H9 (cell line): Measurements from ENCODE around the gene COA7. TPM values are rescaled to one million over a fixed set of nuclear protein-coding genes. Genes with fewer than 3 reads are reported as not detected.

Experiments
- DNase-seq: peaks from one replicate; pipeline ENCODE4 v3.0.0-alpha.2; 2017
- H2AFZ ChIP-seq: one replicate; pipeline ENCODE4 v1.6.1; 2013; ENCODE audit warnings: mild to moderate bottlenecking, low read length, control low read depth, moderate library complexity
- H2AK5ac ChIP-seq: 2 replicates; pipeline ENCODE4 v1.6.1; 2013; ENCODE audit warnings: low read length, control low read depth, mixed read lengths; ENCODE audit not compliant: insufficient read length
- H2BK120ac ChIP-seq: one replicate; pipeline ENCODE4 v1.6.1; 2013; ENCODE audit warnings: low read depth, mild to moderate bottlenecking, low read length, control low read depth, inconsistent platforms; ENCODE audit not compliant: poor library complexity, severe bottlenecking
- H2BK12ac ChIP-seq: 2 replicates; pipeline ENCODE4 v1.6.1; 2013; ENCODE audit warnings: low read length, control low read depth, mixed read lengths, low read depth; ENCODE audit not compliant: insufficient read length
- H2BK15ac ChIP-seq: 2 replicates; pipeline ENCODE4 v1.6.1; 2013; ENCODE audit warnings: low read depth, low read length, control low read depth
- H2BK20ac ChIP-seq: one replicate; pipeline ENCODE4 v1.6.1; 2013; ENCODE audit warnings: low read depth, mild to moderate bottlenecking, low read length, control low read depth, inconsistent platforms; ENCODE audit not compliant: poor library complexity, severe bottlenecking
- H2BK5ac ChIP-seq: 2 replicates; pipeline ENCODE4 v1.6.1; 2013; ENCODE audit warnings: low read length, control low read depth, mixed read lengths; ENCODE audit not compliant: insufficient read length
- H3K14ac ChIP-seq: 2 replicates; pipeline ENCODE4 v1.6.1; 2013; ENCODE audit warnings: low read length, control low read depth; ENCODE audit not compliant: insufficient read depth
- H3K18ac ChIP-seq: 2 replicates; pipeline ENCODE4 v1.6.1; 2013; ENCODE audit warnings: low read depth, mild to moderate bottlenecking, mixed read lengths, low read length, control low read depth; ENCODE audit not compliant: insufficient read length
- H3K23ac ChIP-seq: 2 replicates; pipeline ENCODE4 v1.6.1; 2013; ENCODE audit warnings: low read length, control low read depth, mixed read lengths, low read depth; ENCODE audit not compliant: insufficient read length
- H3K23me2 ChIP-seq: 2 replicates; pipeline ENCODE4 v1.6.1; 2013; ENCODE audit warnings: low read depth, mild to moderate bottlenecking, mixed read lengths, low read length, control low read depth; ENCODE audit not compliant: insufficient read length, poor library complexity, severe bottlenecking
- H3K27ac ChIP-seq: 2 replicates; pipeline ENCODE4 v1.5.1; 2013; ENCODE audit warnings: low read length, control low read depth, mixed read lengths, low read depth; ENCODE audit not compliant: insufficient read length
- H3K27me3 ChIP-seq: 2 replicates; pipeline ENCODE4 v1.6.1; 2013; ENCODE audit warnings: low read length, control low read depth, inconsistent platforms; ENCODE audit not compliant: insufficient read depth
- H3K4ac ChIP-seq: 2 replicates; pipeline ENCODE4 v1.6.1; 2013; ENCODE audit warnings: low read depth, mild to moderate bottlenecking, control low read depth, inconsistent platforms, low read length, moderate library complexity
- H3K4me1 ChIP-seq: 2 replicates; pipeline ENCODE4 v1.6.1; 2013; ENCODE audit warnings: low read length, control low read depth, inconsistent platforms; ENCODE audit not compliant: insufficient read depth
- H3K4me2 ChIP-seq: 2 replicates; pipeline ENCODE4 v1.6.1; 2013; ENCODE audit warnings: low read length, control low read depth, mixed read lengths; ENCODE audit not compliant: insufficient read length, insufficient read depth
- H3K56ac ChIP-seq: 2 replicates; pipeline ENCODE4 v1.6.1; 2013; ENCODE audit warnings: low read depth, mild to moderate bottlenecking, mixed read lengths, low read length, control low read depth; ENCODE audit not compliant: insufficient read length
- H3K79me1 ChIP-seq: 2 replicates; pipeline ENCODE4 v1.6.1; 2013; ENCODE audit warnings: low read depth, mild to moderate bottlenecking, moderate library complexity, low read length, control low read depth, inconsistent platforms; ENCODE audit not compliant: insufficient read depth, poor library complexity, severe bottlenecking
- H3K79me2 ChIP-seq: 2 replicates; pipeline ENCODE4 v1.6.1; 2013; ENCODE audit warnings: low read length, control low read depth, inconsistent platforms; ENCODE audit not compliant: insufficient read depth
- H3K9ac ChIP-seq: 2 replicates; pipeline ENCODE4 v1.6.1; 2013; ENCODE audit warnings: low read length, control low read depth, mixed read lengths; ENCODE audit not compliant: insufficient read length; ENCODE audit errors: extremely low read depth
- H3K9me3 ChIP-seq: one replicate; pipeline ENCODE4 v1.6.1; 2013; ENCODE audit warnings: low read depth, low read length, inconsistent platforms; ENCODE audit not compliant: control insufficient read depth
- H3T11ph ChIP-seq: one replicate; pipeline ENCODE4 v1.6.1; 2013; ENCODE audit warnings: mild to moderate bottlenecking, low read length, control low read depth, inconsistent platforms
- H4K20me1 ChIP-seq: one replicate; pipeline ENCODE4 v1.6.1; 2013; ENCODE audit not compliant: control insufficient read depth, insufficient read length, insufficient read depth
- H4K5ac ChIP-seq: 2 replicates; pipeline ENCODE4 v1.6.1; 2013; ENCODE audit warnings: low read depth, mild to moderate bottlenecking, mixed read lengths, low read length, control low read depth; ENCODE audit not compliant: insufficient read length
- H4K8ac ChIP-seq: replicated peaks from 2 replicates; pipeline ENCODE4 v1.6.1; 2013; ENCODE audit warnings: low read length, control low read depth, mixed read lengths, low read depth; ENCODE audit not compliant: insufficient read length
- H4K91ac ChIP-seq: 2 replicates; pipeline ENCODE4 v1.6.1; 2013; ENCODE audit warnings: low read depth, mild to moderate bottlenecking, moderate library complexity, mixed read lengths, low read length, control low read depth; ENCODE audit not compliant: insufficient read length
- H3K27ac Mint-ChIP-seq, 3 experiments: 2 replicates in 2 of 3; 3 replicates in 1 of 3; pipeline ENCODE4 v1.8.0; 2020 to 2021; ENCODE audit warnings: mixed read lengths in 3 of 3, mild to moderate bottlenecking in 1 of 3, moderate library complexity in 1 of 3
- H3K27me3 Mint-ChIP-seq: 2 replicates; pipeline ENCODE4 v1.8.0; 2021; ENCODE audit warnings: low read depth, mild to moderate bottlenecking, moderate library complexity, mixed read lengths
- H3K36me3 Mint-ChIP-seq, 3 experiments: 2 replicates in 2 of 3; 3 replicates in 1 of 3; pipeline ENCODE4 v1.8.0; 2020 to 2021; ENCODE audit warnings: low read depth in 3 of 3, mixed read lengths in 3 of 3; ENCODE audit not compliant: insufficient read depth in 1 of 3
- H3K4me1 Mint-ChIP-seq, 2 experiments: 2 replicates each; pipeline ENCODE4 v1.8.0; 2020; ENCODE audit warnings: mixed read lengths in 2 of 2
- H3K4me3 Mint-ChIP-seq, 2 experiments: 2 replicates in 1 of 2; 3 replicates in 1 of 2; pipeline ENCODE4 v1.8.0; 2020 to 2021; ENCODE audit warnings: mild to moderate bottlenecking in 2 of 2, mixed read lengths in 2 of 2, moderate library complexity in 1 of 2
- H3K9me3 Mint-ChIP-seq, 2 experiments: 2 replicates in 1 of 2; 3 replicates in 1 of 2; pipeline ENCODE4 v1.8.0; 2020; ENCODE audit warnings: mild to moderate bottlenecking in 2 of 2, mixed read lengths in 2 of 2, moderate library complexity in 1 of 2
- WGBS: extraction: QIAGEN DNeasy Blood & Tissue Kit; methylation state at CpG from one replicate; pipeline ENCODE4 v1.1.7; 2013; ENCODE audit warnings: missing lambda C conversion rate, low lambda C conversion rate, mixed read lengths; ENCODE audit not compliant: insufficient read length; ENCODE audit errors: extremely low coverage; 5-methylcytosine and 5-hydroxymethylcytosine counted together
- total RNA-seq: library from RNA; stranded (reverse); gene quantifications from 2 replicates; pipeline ENCODE4 v1.2.1, GENCODE V29; 2021
- TF ChIP-seq, protein P1 (sequence below): fragments of 200-600 bp; sonication (generic); conservative IDR thresholded peaks from 3 replicates; pipeline ENCODE4 v1.8.0; 2021; ENCODE audit warnings: antibody characterized with exemption, mild to moderate bottlenecking

COA7 gene
- total RNA-seq, 1 experiment from 2014 or later = 69.1 TPM

DNA sequence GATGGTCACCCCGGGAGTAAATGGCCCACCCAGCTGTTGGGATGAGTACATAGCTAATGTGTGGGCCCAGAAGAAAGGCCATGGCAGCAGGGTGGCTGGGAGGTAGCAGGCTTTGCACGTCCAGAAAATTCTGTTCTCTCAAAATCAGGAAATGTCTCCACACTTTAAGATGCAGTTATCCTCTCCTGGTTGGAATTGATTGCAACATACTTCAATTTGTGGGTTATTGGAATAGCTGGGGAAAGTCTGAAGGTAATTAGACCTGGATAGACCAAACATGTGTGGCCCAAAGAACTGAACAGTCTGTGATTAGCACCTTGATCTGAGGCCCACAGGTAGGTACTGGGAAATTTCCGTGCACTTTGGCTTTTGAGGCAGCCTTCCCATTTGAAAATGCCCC lies 30.2 kb downstream of the COA7 start:
- Histone ChIP-seq H3K27ac (no peak overlapping the region), H2BK5ac (no peak overlapping the region), H4K91ac (no peak overlapping the region), H3K23me2 (peaks cover 3% of the 10 kb centered on the region), H2BK12ac (no peak overlapping the region), H3T11ph (no peak overlapping the region), H3K9me3 (no peaks in the 10 kb centered on the region), H2AK5ac (no peak overlapping the region), H3K4ac (no peak overlapping the region), H2BK120ac (no peak overlapping the region), H3K79me2 (no peaks in the 10 kb centered on the region), H3K79me1 (no peaks in the 10 kb centered on the region), H4K8ac (no peak overlapping the region), H3K18ac (no peak overlapping the region), H3K56ac (no peak overlapping the region), H2AFZ (no peak overlapping the region), H3K14ac (no peak overlapping the region), H3K4me2 (no peak overlapping the region), H2BK15ac (no peak overlapping the region), H3K9ac (no peak overlapping the region), H4K5ac (no peak overlapping the region), H3K27me3 (no peaks in the 10 kb centered on the region), H2BK20ac (no peak overlapping the region), H3K23ac (no peak overlapping the region), H4K20me1 (no peaks in the 10 kb centered on the region), H3K4me1 (no peaks in the 10 kb centered on the region; the same call in 1 of the 2 replicates)
- peaks cover 0 to 1% (median 0%) of the 10 kb centered on the region in 3 experiments; a peak in 1 of 7 replicates for H3K36me3 Mint-ChIP-seq
- peaks cover 27 to 29% of the 10 kb centered on the region in 2 experiments for H3K4me1 Mint-ChIP-seq
- DNase-seq = no peak
- TF ChIP-seq, protein P1, sequence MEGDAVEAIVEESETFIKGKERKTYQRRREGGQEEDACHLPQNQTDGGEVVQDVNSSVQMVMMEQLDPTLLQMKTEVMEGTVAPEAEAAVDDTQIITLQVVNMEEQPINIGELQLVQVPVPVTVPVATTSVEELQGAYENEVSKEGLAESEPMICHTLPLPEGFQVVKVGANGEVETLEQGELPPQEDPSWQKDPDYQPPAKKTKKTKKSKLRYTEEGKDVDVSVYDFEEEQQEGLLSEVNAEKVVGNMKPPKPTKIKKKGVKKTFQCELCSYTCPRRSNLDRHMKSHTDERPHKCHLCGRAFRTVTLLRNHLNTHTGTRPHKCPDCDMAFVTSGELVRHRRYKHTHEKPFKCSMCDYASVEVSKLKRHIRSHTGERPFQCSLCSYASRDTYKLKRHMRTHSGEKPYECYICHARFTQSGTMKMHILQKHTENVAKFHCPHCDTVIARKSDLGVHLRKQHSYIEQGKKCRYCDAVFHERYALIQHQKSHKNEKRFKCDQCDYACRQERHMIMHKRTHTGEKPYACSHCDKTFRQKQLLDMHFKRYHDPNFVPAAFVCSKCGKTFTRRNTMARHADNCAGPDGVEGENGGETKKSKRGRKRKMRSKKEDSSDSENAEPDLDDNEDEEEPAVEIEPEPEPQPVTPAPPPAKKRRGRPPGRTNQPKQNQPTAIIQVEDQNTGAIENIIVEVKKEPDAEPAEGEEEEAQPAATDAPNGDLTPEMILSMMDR = no peak
- no peaks in the 10 kb centered on the region for H3K9me3 Mint-ChIP-seq
- WGBS = no CpG with 5 or more reads among the region's 3 CpGs
- H3K27me3 Mint-ChIP-seq = no peaks in the 10 kb centered on the region
- H3K27ac Mint-ChIP-seq = no peak overlapping the region
- H3K4me3 Mint-ChIP-seq = no peak overlapping the region
